Measurements from ENCODE around the gene NEK2.

DNA sequence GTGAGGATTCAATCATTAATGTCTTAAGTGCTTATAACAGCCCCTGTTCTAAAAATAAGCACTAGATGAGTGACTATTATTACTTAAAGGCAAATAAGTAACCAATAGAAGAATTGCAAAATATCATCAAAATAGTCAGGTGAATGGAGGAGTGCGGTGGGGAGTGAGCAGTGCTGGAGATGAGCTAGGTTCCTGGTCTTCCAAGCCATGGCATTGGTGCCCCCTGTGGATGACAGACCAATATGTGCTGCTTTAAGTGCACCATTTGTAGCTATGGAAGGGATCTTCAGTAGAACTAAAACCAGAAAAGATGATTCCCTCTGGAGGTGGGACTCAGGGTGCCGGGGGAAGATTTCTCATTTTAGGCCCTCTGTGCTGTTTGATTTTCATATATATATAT lies 50.4 kb downstream of the NEK2 start:
- TF ChIP-seq, protein P1, sequence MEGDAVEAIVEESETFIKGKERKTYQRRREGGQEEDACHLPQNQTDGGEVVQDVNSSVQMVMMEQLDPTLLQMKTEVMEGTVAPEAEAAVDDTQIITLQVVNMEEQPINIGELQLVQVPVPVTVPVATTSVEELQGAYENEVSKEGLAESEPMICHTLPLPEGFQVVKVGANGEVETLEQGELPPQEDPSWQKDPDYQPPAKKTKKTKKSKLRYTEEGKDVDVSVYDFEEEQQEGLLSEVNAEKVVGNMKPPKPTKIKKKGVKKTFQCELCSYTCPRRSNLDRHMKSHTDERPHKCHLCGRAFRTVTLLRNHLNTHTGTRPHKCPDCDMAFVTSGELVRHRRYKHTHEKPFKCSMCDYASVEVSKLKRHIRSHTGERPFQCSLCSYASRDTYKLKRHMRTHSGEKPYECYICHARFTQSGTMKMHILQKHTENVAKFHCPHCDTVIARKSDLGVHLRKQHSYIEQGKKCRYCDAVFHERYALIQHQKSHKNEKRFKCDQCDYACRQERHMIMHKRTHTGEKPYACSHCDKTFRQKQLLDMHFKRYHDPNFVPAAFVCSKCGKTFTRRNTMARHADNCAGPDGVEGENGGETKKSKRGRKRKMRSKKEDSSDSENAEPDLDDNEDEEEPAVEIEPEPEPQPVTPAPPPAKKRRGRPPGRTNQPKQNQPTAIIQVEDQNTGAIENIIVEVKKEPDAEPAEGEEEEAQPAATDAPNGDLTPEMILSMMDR (conservative IDR thresholded peaks at IDR 0.05): no peak; the same call in 1 of the 2 replicates
- no peak for TF ChIP-seq EZH2 (IDR thresholded peaks at IDR 0.05; ENCODE audit: low read depth)

Data from PC-9 (cell line).